Measurements from ENCODE around the gene WBP4. TPM values are rescaled to one million over a fixed set of nuclear protein-coding genes. Genes with fewer than 3 reads are reported as not detected.
A peak's percentile ranks its signal among the peaks of the same experiment; 100 is the strongest.

The WBP4 gene
- polyA plus RNA-seq, 3 donors: 2.8 to 3.8 (median 3.7) TPM

GRCh38 chr13:41056194-41056593 is 5.1 kb upstream of the WBP4 start:
- TF ChIP-seq CTCF (IDR thresholded peaks at IDR 0.05): no peak
- peaks cover 0 to 2% (median 0%) of the 10 kb centered on the region in 7 donors for H3K9me3 Mint-ChIP-seq
- Histone ChIP-seq H3K27me3 (ENCODE audit: control insufficient read depth in 2 of 2, insufficient read depth in 2 of 2, low read length in 2 of 2) (no peaks in the 10 kb centered on the region), H3K9ac (ENCODE audit: insufficient read depth, low read length, poor library complexity, severe bottlenecking) (no peak overlapping the region), H3K9me3 (replicated peaks in 1 of 2; ENCODE audit: control insufficient read depth in 1 of 2, insufficient read depth in 1 of 2, low read length in 2 of 2) (no peaks in the 10 kb centered on the region), H3K4me2 (replicated peaks; ENCODE audit: extremely low read depth, low read length, poor library complexity, severe bottlenecking) (no peak overlapping the region), H2AFZ (ENCODE audit: insufficient read depth, low read depth, low read length, poor library complexity, severe bottlenecking) (no peak overlapping the region), H3K36me3 (replicated peaks in 1 of 2; ENCODE audit: control insufficient read depth in 1 of 2, insufficient read depth in 2 of 2, low read length in 2 of 2) (no peaks in the 10 kb centered on the region), H3K4me3 (replicated peaks in 1 of 3; ENCODE audit: low read depth in 2 of 3, low read length in 3 of 3) (no peak overlapping the region), H3K79me2 (ENCODE audit: insufficient read depth, low read length) (peaks cover 93% of the 10 kb centered on the region), H4K20me1 (ENCODE audit: insufficient read depth, low read length) (peaks cover 58% of the 10 kb centered on the region), H3K4me1 (ENCODE audit: control insufficient read depth in 1 of 2, insufficient read depth in 2 of 2, low read length in 2 of 2) (peaks cover 43 to 74% of the 10 kb centered on the region in 2 donors), H3K27ac (ENCODE audit: low read depth in 1 of 2, low read length in 2 of 2) (no peak overlapping the region)
- no peak for DNase-seq
- peaks cover 57% of the 10 kb centered on the region for H3K4me1 Mint-ChIP-seq
- peak overlapping the region in 4 of 7 donors; percentile 9 to 43 (median 28) for H3K27ac Mint-ChIP-seq
- H3K4me3 Mint-ChIP-seq: no peak overlapping the region
- peaks cover 4 to 17% of the 10 kb centered on the region in 2 donors for H3K36me3 Mint-ChIP-seq
- peaks cover 0 to 4% (median 1%) of the 10 kb centered on the region in 3 donors for H3K27me3 Mint-ChIP-seq (ENCODE audit: low read depth in 3 of 3)
- intact Hi-C loops (cut with micrococcal nuclease): loop anchor here in 1 of 2 donors (10.0 kb wide), 1 partner anchor 51 kb away; no protein-coding TSS in a partner anchor

GRCh38 chr13:41056826-41057711 is 4.2 kb upstream of the WBP4 start:
- Histone ChIP-seq H3K4me2 (replicated peaks; ENCODE audit: extremely low read depth, low read length, poor library complexity, severe bottlenecking) (no peak overlapping the region), H3K4me1 (ENCODE audit: control insufficient read depth in 1 of 2, insufficient read depth in 2 of 2, low read length in 2 of 2) (peaks cover 43 to 69% of the 10 kb centered on the region in 2 donors), H3K4me3 (replicated peaks in 1 of 3; ENCODE audit: low read depth in 2 of 3, low read length in 3 of 3) (no peak overlapping the region), H4K20me1 (ENCODE audit: insufficient read depth, low read length) (peaks cover 58% of the 10 kb centered on the region), H3K27ac (ENCODE audit: low read depth in 1 of 2, low read length in 2 of 2) (no peak overlapping the region), H3K27me3 (ENCODE audit: control insufficient read depth in 2 of 2, insufficient read depth in 2 of 2, low read length in 2 of 2) (no peaks in the 10 kb centered on the region), H3K79me2 (ENCODE audit: insufficient read depth, low read length) (peaks cover 92% of the 10 kb centered on the region), H3K9ac (ENCODE audit: insufficient read depth, low read length, poor library complexity, severe bottlenecking) (no peak overlapping the region), H2AFZ (ENCODE audit: insufficient read depth, low read depth, low read length, poor library complexity, severe bottlenecking) (no peak overlapping the region), H3K9me3 (replicated peaks in 1 of 2; ENCODE audit: control insufficient read depth in 1 of 2, insufficient read depth in 1 of 2, low read length in 2 of 2) (no peaks in the 10 kb centered on the region), H3K36me3 (replicated peaks in 1 of 2; ENCODE audit: control insufficient read depth in 1 of 2, insufficient read depth in 2 of 2, low read length in 2 of 2) (no peaks in the 10 kb centered on the region)
- Mint-ChIP-seq H3K4me3 (no peak overlapping the region), H3K4me1 (peaks cover 56% of the 10 kb centered on the region), H3K36me3 (peaks cover 4 to 13% of the 10 kb centered on the region in 2 donors), H3K27ac (peak overlapping the region in 5 of 7 donors; percentile 35 to 81 (median 43)), H3K27me3 (ENCODE audit: low read depth in 3 of 3) (peaks cover 0 to 4% (median 3%) of the 10 kb centered on the region in 3 donors), H3K9me3 (peaks cover 0 to 2% (median 0%) of the 10 kb centered on the region in 7 donors)
- TF ChIP-seq CTCF (IDR thresholded peaks at IDR 0.05): no peak
- no peak for DNase-seq
- intact Hi-C loops (cut with micrococcal nuclease): loop anchor here in 1 of 2 donors (10.0 kb wide), 1 partner anchor 52 kb away; no protein-coding TSS in a partner anchor
- WGBS (ENCODE audit: insufficient coverage): 100% methylated on average over 2 of the region's 11 CpGs
